ENCODE results near the gene LY6G5C.

LY6G5C gene

GRCh38 chr6:31634969-31635575 lies 45.8 kb downstream of the LY6G5C start:
- DNase-seq = no peak

- DNase-seq = no peak
Measured at GRCh38 chr6:31634131-31634530, 46.7 kb downstream of the LY6G5C start.

GRCh38 chr6:31633447-31633846 lies 47.4 kb downstream of the LY6G5C start:
- no peak for DNase-seq

- DNase-seq = no peak
Measured at GRCh38 chr6:31632279-31632946, 48.5 kb downstream of the LY6G5C start.

GRCh38 chr6:31631681-31632278 lies 49.1 kb downstream of the LY6G5C start:
- no peak for DNase-seq

- DNase-seq = no peak
Measured at GRCh38 chr6:31631209-31631608, 49.7 kb downstream of the LY6G5C start.

GRCh38 chr6:31630177-31630934 lies 50.5 kb downstream of the LY6G5C start:
- no peak for DNase-seq

GRCh38 chr6:31629014-31629413 lies 51.9 kb downstream of the LY6G5C start:
- DNase-seq = no peak

- no peak for DNase-seq
Measured at GRCh38 chr6:31627690-31628287, 53.1 kb downstream of the LY6G5C start.

GRCh38 chr6:31626952-31627351 lies 53.9 kb downstream of the LY6G5C start:
- no peak for DNase-seq

All from DMS 273 treated with DMSO at 0.1 percent for 48 hours (cell line).